GM21515 (cell line): ENCODE results near the gene UBL4B.
A peak's percentile ranks its signal among the peaks of the same experiment; 100 is the strongest.

Source experiments
- ATAC-seq: cut with Tn5 transposase; IDR thresholded peaks from one replicate; pipeline ENCODE4 v1.9.1; 2021; ENCODE audit not compliant: unreplicated experiment

The UBL4B gene

GRCh38 chr1:110084227-110085078 lies 27.8 kb upstream of the UBL4B start:
- no peak for ATAC-seq

- ATAC-seq, result no peak
These were observed 26.6 kb upstream of the UBL4B start for GRCh38 chr1:110085671-110086070.

GRCh38 chr1:110086961-110087360 lies 25.3 kb upstream of the UBL4B start:
- no peak for ATAC-seq

- no peak for ATAC-seq
These were observed 24.2 kb upstream of the UBL4B start for GRCh38 chr1:110087812-110088738.

- no peak for ATAC-seq
These were observed 23.4 kb upstream of the UBL4B start for GRCh38 chr1:110088739-110089316.

- no peak for ATAC-seq
These were observed 22.5 kb upstream of the UBL4B start for GRCh38 chr1:110089561-110090275.

- no peak for ATAC-seq
These were observed 20.9 kb upstream of the UBL4B start for GRCh38 chr1:110091381-110091780.

GRCh38 chr1:110091791-110092190 lies 20.5 kb upstream of the UBL4B start:
- ATAC-seq, result no peak

GRCh38 chr1:110092991-110093390 lies 19.3 kb upstream of the UBL4B start:
- no peak for ATAC-seq

GRCh38 chr1:110094931-110095654 lies 17.1 kb upstream of the UBL4B start:
- ATAC-seq, result no peak

GRCh38 chr1:110097507-110098221 lies 14.6 kb upstream of the UBL4B start:
- ATAC-seq, result no peak

- ATAC-seq, result no peak
These were observed 13.8 kb upstream of the UBL4B start for GRCh38 chr1:110098222-110099026.

GRCh38 chr1:110100335-110100734 lies 11.9 kb upstream of the UBL4B start:
- no peak for ATAC-seq

GRCh38 chr1:110102081-110102480 lies 10.2 kb upstream of the UBL4B start:
- ATAC-seq, result no peak

- ATAC-seq, result peak; percentile 54
These were observed 6.0 kb upstream of the UBL4B start for GRCh38 chr1:110106013-110106941.

- no peak for ATAC-seq
These were observed 4.3 kb upstream of the UBL4B start for GRCh38 chr1:110107867-110108469.

GRCh38 chr1:110111081-110111480 lies 1.2 kb upstream of the UBL4B start:
- ATAC-seq, result no peak
